H1 (cell line): Measurements from ENCODE around the gene BCL2L1. TPM values are rescaled to one million over a fixed set of nuclear protein-coding genes. Genes with fewer than 3 reads are reported as not detected.

Source experiments
- HDAC2 ChIP-seq, 2 experiments: fragments of 300-600 bp in 1 of 2; sonication (generic) in 1 of 2; IDR thresholded peaks; 2 replicates each; pipeline ENCODE4 v1.6.1; 2011 to 2012; ENCODE audit warnings: low read depth in 2 of 2, low read length in 2 of 2, mild to moderate bottlenecking in 2 of 2, moderate library complexity in 2 of 2, borderline replicate concordance in 1 of 2, inconsistent platforms in 1 of 2
- JUND ChIP-seq: IDR thresholded peaks from 2 replicates; pipeline ENCODE4 v1.6.1; 2011; ENCODE audit warnings: mild to moderate bottlenecking, improper control_type of control experiment, low read length
- POLR2AphosphoS5 ChIP-seq: IDR thresholded peaks from 2 replicates; pipeline ENCODE4 v1.6.1; 2011; ENCODE audit warnings: low read depth, low read length
- SP4 ChIP-seq: IDR thresholded peaks from 2 replicates; pipeline ENCODE4 v1.6.1; 2012; ENCODE audit warnings: low read length, inconsistent platforms
- polyA plus RNA-seq, 7 experiments: library from polyadenylated mRNA; depleted of rRNA in 3 of 7; stranded (reverse) in 5 of 7; unstranded in 2 of 7; fragments of >200 nt in 5 of 7; fragments of 200-250 nt in 2 of 7; gene quantifications; 1 replicate in 5 of 7; 2 replicates in 1 of 7; 4 replicates in 1 of 7; pipeline versions ENCODE4 v1.2.1 to v1.2.3, GENCODE V29; 2011 to 2013; ENCODE audit warnings: missing spikeins in 2 of 7, mixed read lengths in 2 of 7
- total RNA-seq: library from RNA; stranded (reverse); fragmentation: NEBNext Ultra II Directional; extraction: Animal tissue kit (Norgen Biotek cat#: 25700); gene quantifications from 2 replicates; pipeline ENCODE4 v1.2.1, GENCODE V29; 2021

The BCL2L1 gene
- total and polyA plus RNA-seq, 2 of the 8 experiments (the other 6 are each of a cell fraction or from before 2014, with no cell fraction given), result 64.9 to 66.1 TPM

GRCh38 chr20:31701591-31701990 is 21.1 kb downstream of the BCL2L1 start (continued):
- no peak for TF ChIP-seq SP4
- no peak for TF ChIP-seq JUND
- TF ChIP-seq HDAC2 (IDR thresholded peaks at IDR 0.05; ENCODE audit: borderline replicate concordance in 1 of 2, low read depth in 2 of 2, low read length in 2 of 2), result no peak
- no peak for TF ChIP-seq POLR2AphosphoS5
